PC-3 (cell line): ENCODE measurements around the gene PRDX5. TPM values are rescaled to one million over a fixed set of nuclear protein-coding genes. Genes with fewer than 3 reads are reported as not detected.
A peak's percentile ranks its signal among the peaks of the same experiment; 100 is the strongest.

Experiments used
- ATAC-seq: fragments of 200-7000 bp; cut with Tn5 transposase; 2 replicates; pipeline ENCODE4 v1.9.1; 2020; ENCODE audit warnings: mild to moderate bottlenecking, moderate library complexity
- BruUV-seq: library from RNA; stranded (reverse); fragments of 400-500 nt; replicated peaks from 2 replicates; lab custom pipeline; 2021; lab: Mats Ljungman, UMichigan
- CTCF ChIA-PET: fragments of 300-600 bp; sonication (Branson Sonifier 250); formaldehyde crosslinking; loops from one replicate; lab custom pipeline; 2022; ENCODE audit warnings: antibody characterized with exemption; lab: Charles Lee
- POLR2A ChIA-PET: fragments of 300-600 bp; sonication (Branson Sonifier 250); formaldehyde crosslinking; loops from one replicate; lab custom pipeline; 2022; ENCODE audit warnings: antibody characterized with exemption; ENCODE audit not compliant: unreplicated experiment; lab: Charles Lee
- DNase-seq: peaks from one replicate; pipeline ENCODE4 v3.0.0-alpha.2; 2015
- H2AFZ ChIP-seq: fragments of 300-600 bp; sonication (generic); 2 replicates; pipeline ENCODE4 v1.6.0; 2016; ENCODE audit warnings: antibody characterized with exemption, low read length
- H3F3A ChIP-seq: fragments of 300-600 bp; sonication (generic); one replicate; pipeline ENCODE4 v1.6.0; 2017; ENCODE audit warnings: antibody characterized with exemption, low read length, control low read depth, mild to moderate bottlenecking; ENCODE audit not compliant: unreplicated experiment
- H3K27ac ChIP-seq: fragments of 300-600 bp; sonication (generic); 2 replicates; pipeline ENCODE4 v1.5.1; 2016; ENCODE audit warnings: mild to moderate bottlenecking, low read length
- H3K27me3 ChIP-seq: fragments of 300-600 bp; sonication (generic); 2 replicates; pipeline ENCODE4 v1.6.1; 2016; ENCODE audit warnings: low read length, mixed read lengths
- H3K36me3 ChIP-seq: fragments of 300-600 bp; sonication (generic); 2 replicates; pipeline ENCODE4 v1.6.1; 2016; ENCODE audit warnings: low read depth, mixed run types, low read length, mixed read lengths
- H3K4me1 ChIP-seq: fragments of 300-600 bp; sonication (generic); 2 replicates; pipeline ENCODE4 v1.5.1; 2016; ENCODE audit warnings: low read length; ENCODE audit not compliant: insufficient read depth
- H3K4me2 ChIP-seq: fragments of 300-600 bp; sonication (generic); 2 replicates; pipeline ENCODE4 v1.6.0; 2016; ENCODE audit warnings: low read length
- H3K4me3 ChIP-seq: fragments of 300-600 bp; sonication (generic); 2 replicates; pipeline ENCODE4 v1.5.1; 2016; ENCODE audit warnings: mild to moderate bottlenecking, low read length, mixed read lengths
- H3K79me2 ChIP-seq: fragments of 300-600 bp; sonication (generic); 2 replicates; pipeline ENCODE4 v1.6.1; 2017; ENCODE audit warnings: low read length, mixed read lengths
- H3K9ac ChIP-seq: fragments of 300-600 bp; sonication (generic); 2 replicates; pipeline ENCODE4 v1.6.0; 2016; ENCODE audit warnings: mild to moderate bottlenecking, low read length
- H3K9me2 ChIP-seq: fragments of 300-600 bp; sonication (generic); replicated peaks from 2 replicates; pipeline ENCODE4 v1.6.1; 2016; ENCODE audit warnings: mixed run types, low read length, mixed read lengths
- H3K9me3 ChIP-seq: fragments of 300-600 bp; sonication (generic); 2 replicates; pipeline ENCODE4 v1.6.1; 2016; ENCODE audit warnings: low read length, mixed read lengths
- H4K20me1 ChIP-seq: fragments of 300-600 bp; sonication (generic); 2 replicates; pipeline ENCODE4 v1.6.1; 2016; ENCODE audit warnings: low read length, mixed read lengths
- EZH2 ChIP-seq: fragments of 300-600 bp; sonication (generic); IDR thresholded peaks from one replicate; pipeline ENCODE4 v1.6.1; 2017; ENCODE audit warnings: antibody characterized with exemption, mild to moderate bottlenecking, low read length; ENCODE audit not compliant: unreplicated experiment
- EZH2phosphoT487 ChIP-seq: fragments of 300-600 bp; sonication (generic); IDR thresholded peaks from 2 replicates; pipeline ENCODE4 v1.6.1; 2018; ENCODE audit warnings: mild to moderate bottlenecking, antibody characterized with exemption, low read length, borderline replicate concordance
- intact Hi-C: fragments of 100-400 bp; cut with micrococcal nuclease; formaldehyde crosslinking; loops from 2 replicates; pipeline ENCODE4 v1.9.0; 2023
- total RNA-seq: library from RNA; depleted of rRNA; stranded (reverse); fragments of >200 nt; gene quantifications from 2 replicates; pipeline ENCODE4 v1.2.3, GENCODE V29; 2014
- TF ChIP-seq, protein P1 (sequence below): fragments of 300-600 bp; sonication (generic); conservative IDR thresholded peaks from 2 replicates; pipeline ENCODE4 v1.5.1; 2017; ENCODE audit warnings: antibody characterized with exemption, low read depth, mild to moderate bottlenecking, low read length

Gene PRDX5
- total RNA-seq, 1 experiment from 2014 or later, result 467 TPM

- Histone ChIP-seq H3K9ac (no peak overlapping the region), H3K4me2 (0 out of 2 replicates have a peak overlapping the region, but pooled peaks have one; percentile 0), H3K4me1 (peaks cover 28% of the 10 kb centered on the region), H3K79me2 (peaks cover 44% of the 10 kb centered on the region), H3K36me3 (peaks cover 6% of the 10 kb centered on the region), H3K27ac (no peak overlapping the region), H3K4me3 (no peak overlapping the region), H4K20me1 (no peaks in the 10 kb centered on the region), H2AFZ (no peak overlapping the region), H3F3A (peaks cover under 1% of the 10 kb centered on the region), H3K9me3 (no peaks in the 10 kb centered on the region), H3K9me2 (no peaks in the 10 kb centered on the region), H3K27me3 (no peaks in the 10 kb centered on the region)
- no TSS peak for BruUV-seq
- CTCF ChIA-PET, result interaction anchor here (0.7 kb wide), 1 partner anchor 11 kb away, joined by 3 read pairs; no protein-coding TSS in a partner anchor
- intact Hi-C loops, result no loop called here
- POLR2A ChIA-PET, result no interaction called here
- no peak for ATAC-seq
- DNase-seq, result no peak
- TF ChIP-seq EZH2phosphoT487 (no peak), EZH2 (no peak)
- TF ChIP-seq, protein P1, sequence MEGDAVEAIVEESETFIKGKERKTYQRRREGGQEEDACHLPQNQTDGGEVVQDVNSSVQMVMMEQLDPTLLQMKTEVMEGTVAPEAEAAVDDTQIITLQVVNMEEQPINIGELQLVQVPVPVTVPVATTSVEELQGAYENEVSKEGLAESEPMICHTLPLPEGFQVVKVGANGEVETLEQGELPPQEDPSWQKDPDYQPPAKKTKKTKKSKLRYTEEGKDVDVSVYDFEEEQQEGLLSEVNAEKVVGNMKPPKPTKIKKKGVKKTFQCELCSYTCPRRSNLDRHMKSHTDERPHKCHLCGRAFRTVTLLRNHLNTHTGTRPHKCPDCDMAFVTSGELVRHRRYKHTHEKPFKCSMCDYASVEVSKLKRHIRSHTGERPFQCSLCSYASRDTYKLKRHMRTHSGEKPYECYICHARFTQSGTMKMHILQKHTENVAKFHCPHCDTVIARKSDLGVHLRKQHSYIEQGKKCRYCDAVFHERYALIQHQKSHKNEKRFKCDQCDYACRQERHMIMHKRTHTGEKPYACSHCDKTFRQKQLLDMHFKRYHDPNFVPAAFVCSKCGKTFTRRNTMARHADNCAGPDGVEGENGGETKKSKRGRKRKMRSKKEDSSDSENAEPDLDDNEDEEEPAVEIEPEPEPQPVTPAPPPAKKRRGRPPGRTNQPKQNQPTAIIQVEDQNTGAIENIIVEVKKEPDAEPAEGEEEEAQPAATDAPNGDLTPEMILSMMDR, result no peak
Measured at GRCh38 chr11:64320556-64320955, 2.6 kb downstream of the PRDX5 start.

- POLR2A ChIA-PET, result no interaction called here
- no peak for DNase-seq
- CTCF ChIA-PET, result no interaction called here
- Histone ChIP-seq H3K27me3 (no peaks in the 10 kb centered on the region), H4K20me1 (no peaks in the 10 kb centered on the region), H3K9me2 (no peaks in the 10 kb centered on the region), H3K4me1 (peaks cover 27% of the 10 kb centered on the region), H2AFZ (no peak overlapping the region), H3K4me2 (no peak overlapping the region), H3K4me3 (no peak overlapping the region), H3F3A (no peaks in the 10 kb centered on the region), H3K9me3 (no peaks in the 10 kb centered on the region), H3K9ac (no peak overlapping the region), H3K36me3 (peaks cover 6% of the 10 kb centered on the region), H3K79me2 (peaks cover 40% of the 10 kb centered on the region), H3K27ac (no peak overlapping the region)
- TF ChIP-seq, protein P1, result no peak
- intact Hi-C loops, result no loop called here
- no TSS peak for BruUV-seq
- no peak for ATAC-seq
Measured at GRCh38 chr11:64321026-64321425, 3.1 kb downstream of the PRDX5 start.

DNA sequence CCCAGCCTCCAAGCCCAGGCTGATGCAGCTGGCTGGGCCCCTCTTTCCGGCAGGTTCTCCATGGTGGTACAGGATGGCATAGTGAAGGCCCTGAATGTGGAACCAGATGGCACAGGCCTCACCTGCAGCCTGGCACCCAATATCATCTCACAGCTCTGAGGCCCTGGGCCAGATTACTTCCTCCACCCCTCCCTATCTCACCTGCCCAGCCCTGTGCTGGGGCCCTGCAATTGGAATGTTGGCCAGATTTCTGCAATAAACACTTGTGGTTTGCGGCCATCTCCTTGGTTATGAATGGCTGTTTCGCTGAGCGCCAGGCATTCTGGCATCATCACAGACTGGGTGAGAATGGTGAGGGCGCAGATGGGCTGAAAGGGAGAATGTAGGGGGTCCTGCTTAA, 3.6 kb downstream of the PRDX5 start:
- Histone ChIP-seq H2AFZ (no peak overlapping the region), H3K4me2 (no peak overlapping the region; the same call in 1 of the 2 replicates), H3F3A (no peaks in the 10 kb centered on the region), H3K4me1 (peaks cover 23% of the 10 kb centered on the region), H4K20me1 (no peaks in the 10 kb centered on the region), H3K9me3 (no peaks in the 10 kb centered on the region), H3K27me3 (no peaks in the 10 kb centered on the region), H3K4me3 (no peak overlapping the region), H3K9ac (no peak overlapping the region), H3K36me3 (peaks cover 3% of the 10 kb centered on the region; the same call in 1 of the 2 replicates), H3K79me2 (peaks cover 35% of the 10 kb centered on the region), H3K9me2 (no peaks in the 10 kb centered on the region), H3K27ac (no peak overlapping the region)
- POLR2A ChIA-PET, result no interaction called here
- no peak for TF ChIP-seq EZH2
- no peak for TF ChIP-seq EZH2phosphoT487
- TF ChIP-seq, protein P1, result no peak
- peak; percentile 76 for DNase-seq
- ATAC-seq, result peak; percentile 6
- no TSS peak for BruUV-seq
- CTCF ChIA-PET, result no interaction called here
- intact Hi-C loops, result no loop called here
